GM12878 (cell line): ENCODE data around the gene OSGIN1. TPM values are rescaled to one million over a fixed set of nuclear protein-coding genes. Genes with fewer than 3 reads are reported as not detected.

ENCODE experiments used
- ATAC-seq: fragments of 200-7000 bp; cut with Tn5 transposase; 3 replicates; pipeline ENCODE4 v1.9.1; 2020; ENCODE audit warnings: mild to moderate bottlenecking, moderate library complexity
- BruUV-seq: library from RNA; stranded (reverse); fragments of 400-500 nt; replicated peaks from 2 replicates; lab custom pipeline; 2021; lab: Mats Ljungman, UMichigan
- CTCF ChIA-PET: fragments of 300-600 bp; sonication (Branson Sonifier 250); formaldehyde crosslinking; extraction: SDS; loops from one replicate; lab custom pipeline; 2021; ENCODE audit warnings: inconsistent platforms; lab: Yijun Ruan, JAX
- POLR2A ChIA-PET: fragments of 350-600 bp; formaldehyde crosslinking; extraction: SDS; loops from one replicate; lab custom pipeline; 2021; ENCODE audit warnings: inconsistent platforms; lab: Charles Lee
- RAD21 ChIA-PET: fragments of 300-600 bp; sonication (Branson Sonifier 250); formaldehyde crosslinking; loops from one replicate; lab custom pipeline; 2023; ENCODE audit warnings: antibody characterized with exemption; ENCODE audit not compliant: unreplicated experiment; lab: Charles Lee
- SMC1A ChIA-PET: fragments of 300-600 bp; sonication (Branson Sonifier 250); formaldehyde crosslinking; loops from one replicate; lab custom pipeline; 2023; ENCODE audit not compliant: unreplicated experiment, uncharacterized antibody; lab: Charles Lee
- DNase-seq: peaks from one replicate; pipeline ENCODE4 v3.0.0-alpha.2; 2011; ENCODE audit warnings: low read depth, low spot score
- FAIRE-seq: peaks from 3 replicates; lab custom pipeline; 2011; peaks lifted over from hg19 to GRCh38; lab: Jason Lieb, UNC
- H2AFZ ChIP-seq: 2 replicates; pipeline ENCODE4 v1.6.0; 2011; ENCODE audit warnings: low read depth, low read length, control low read depth; ENCODE audit not compliant: control insufficient read depth
- H3K27ac ChIP-seq: 2 replicates; pipeline ENCODE4 v1.5.1; 2011; ENCODE audit warnings: control low read depth; ENCODE audit not compliant: control insufficient read depth, insufficient read depth
- H3K27me3 ChIP-seq, 2 experiments: replicated peaks in 1 of 2; 2 replicates each; pipeline versions ENCODE4 v1.6.0 to v1.6.1; 2011; ENCODE audit warnings: low read length in 1 of 2; ENCODE audit not compliant: control insufficient read depth in 2 of 2, insufficient read depth in 2 of 2
- H3K36me3 ChIP-seq, 2 experiments: 2 replicates each; pipeline ENCODE4 v1.5.1; 2011; ENCODE audit warnings: low read length in 1 of 2; ENCODE audit not compliant: control insufficient read depth in 2 of 2, insufficient read depth in 2 of 2
- H3K4me1 ChIP-seq: 2 replicates; pipeline ENCODE4 v1.6.1; 2011; ENCODE audit warnings: mild to moderate bottlenecking, low read length, moderate library complexity, mixed read lengths; ENCODE audit not compliant: control insufficient read depth, insufficient read depth
- H3K4me2 ChIP-seq: 2 replicates; pipeline ENCODE4 v1.6.0; 2011; ENCODE audit warnings: control low read depth; ENCODE audit not compliant: control insufficient read depth, insufficient read depth
- H3K4me3 ChIP-seq: fragments of 200-600 bp; sonication (generic); 2 replicates; pipeline ENCODE4 v1.5.1; 2016
- H3K79me2 ChIP-seq: 2 replicates; pipeline ENCODE4 v1.6.0; 2011; ENCODE audit warnings: low read length; ENCODE audit not compliant: control insufficient read depth, insufficient read depth
- H3K9ac ChIP-seq: 2 replicates; pipeline ENCODE4 v1.8.0; 2011; ENCODE audit warnings: low read length, control low read depth, mixed read lengths; ENCODE audit not compliant: control insufficient read depth, insufficient read depth
- H3K9me3 ChIP-seq: replicated peaks from 3 replicates; pipeline ENCODE4 v1.5.1; 2011; ENCODE audit warnings: mild to moderate bottlenecking, low read length; ENCODE audit not compliant: control insufficient read depth, insufficient read depth
- H4K20me1 ChIP-seq: 2 replicates; pipeline ENCODE4 v1.6.0; 2011; ENCODE audit not compliant: control insufficient read depth, insufficient read depth
- CHD1 ChIP-seq: IDR thresholded peaks from 2 replicates; pipeline ENCODE4 v1.6.1; 2012; ENCODE audit warnings: low read depth, low read length, improper control_type of control experiment
- CREM ChIP-seq: IDR thresholded peaks from 2 replicates; pipeline ENCODE4 v1.6.1; 2014; ENCODE audit warnings: antibody characterized with exemption, low read depth
- EED ChIP-seq: sonication (generic); IDR thresholded peaks from 2 replicates; pipeline ENCODE4 v1.6.1; 2016; ENCODE audit warnings: antibody characterized with exemption, low read depth
- GATAD2B ChIP-seq: fragments of 450-650 bp; conservative IDR thresholded peaks from 2 replicates; pipeline ENCODE4 v1.6.1; 2017; ENCODE audit warnings: low read depth, mild to moderate bottlenecking, moderate library complexity
- MTA3 ChIP-seq: IDR thresholded peaks from 2 replicates; pipeline ENCODE4 v1.6.1; 2012; ENCODE audit warnings: low read length, inconsistent platforms, borderline replicate concordance
- MYC ChIP-seq: IDR thresholded peaks from 2 replicates; pipeline ENCODE4 v1.6.1; 2011; ENCODE audit warnings: mild to moderate bottlenecking, low read length, moderate library complexity, inconsistent platforms; ENCODE audit not compliant: insufficient read depth, insufficient replicate concordance, insufficient read length, severe bottlenecking
- WGBS: methylation state at CpG from one replicate; pipeline ENCODE4 v1.1.6; 2016; ENCODE audit warnings: low lambda C conversion rate; ENCODE audit not compliant: insufficient replicate concordance, insufficient coverage; ENCODE audit errors: missing lambda C conversion rate; 5-methylcytosine and 5-hydroxymethylcytosine counted together
- in situ Hi-C: fragments of 300-500 bp; cut with MboI; formaldehyde crosslinking; loops from 9 replicates; pipeline ENCODE4 v1.14.3; 2018; ENCODE audit warnings: mixed read lengths
- intact Hi-C: fragments of 100-400 bp; cut with micrococcal nuclease; formaldehyde crosslinking; loops from one replicate; pipeline ENCODE4 v1.14.2; 2022; ENCODE audit not compliant: unreplicated experiment
- polyA plus RNA-seq, 11 experiments: library from polyadenylated mRNA; depleted of rRNA in 4 of 11; unstranded in 6 of 11; stranded (reverse) in 5 of 11; fragments of >200 nt; fragmentation: Nextera tagmentation in 4 of 11; fragmentation: Illumina TruSeq in 1 of 11; extraction: Ambion mirVana in 4 of 11; extraction: Trizol in 1 of 11; gene quantifications; 1 replicate in 1 of 11; 2 replicates in 10 of 11; pipeline versions ENCODE4 v1.2.1 to v1.2.3, GENCODE V29; 2011 to 2016; ENCODE audit warnings: inconsistent platforms in 2 of 11, missing spikeins in 2 of 11, low read depth in 1 of 11
- total RNA-seq, 4 experiments: library from RNA; depleted of rRNA in 3 of 4; stranded (reverse); fragments of >200 nt in 3 of 4; fragmentation: Illumina TruSeq in 1 of 4; extraction: Trizol in 1 of 4; gene quantifications; 2 replicates each; pipeline versions ENCODE4 v1.2.1 to v1.2.3, GENCODE V29; 2013 to 2021
- TF ChIP-seq, protein P1 (sequence below): IDR thresholded peaks from 2 replicates; pipeline ENCODE4 v1.6.1; 2011; ENCODE audit warnings: borderline replicate concordance, low read depth, mild to moderate bottlenecking, moderate library complexity, low read length; ENCODE audit not compliant: insufficient read depth, poor library complexity, severe bottlenecking

Gene OSGIN1
- total and polyA plus RNA-seq, 10 of the 15 experiments (the other 5 are each of a cell fraction or from before 2014, with no cell fraction given): 0.06 to 0.18 (median 0.13) TPM; not detected in 5

DNA sequence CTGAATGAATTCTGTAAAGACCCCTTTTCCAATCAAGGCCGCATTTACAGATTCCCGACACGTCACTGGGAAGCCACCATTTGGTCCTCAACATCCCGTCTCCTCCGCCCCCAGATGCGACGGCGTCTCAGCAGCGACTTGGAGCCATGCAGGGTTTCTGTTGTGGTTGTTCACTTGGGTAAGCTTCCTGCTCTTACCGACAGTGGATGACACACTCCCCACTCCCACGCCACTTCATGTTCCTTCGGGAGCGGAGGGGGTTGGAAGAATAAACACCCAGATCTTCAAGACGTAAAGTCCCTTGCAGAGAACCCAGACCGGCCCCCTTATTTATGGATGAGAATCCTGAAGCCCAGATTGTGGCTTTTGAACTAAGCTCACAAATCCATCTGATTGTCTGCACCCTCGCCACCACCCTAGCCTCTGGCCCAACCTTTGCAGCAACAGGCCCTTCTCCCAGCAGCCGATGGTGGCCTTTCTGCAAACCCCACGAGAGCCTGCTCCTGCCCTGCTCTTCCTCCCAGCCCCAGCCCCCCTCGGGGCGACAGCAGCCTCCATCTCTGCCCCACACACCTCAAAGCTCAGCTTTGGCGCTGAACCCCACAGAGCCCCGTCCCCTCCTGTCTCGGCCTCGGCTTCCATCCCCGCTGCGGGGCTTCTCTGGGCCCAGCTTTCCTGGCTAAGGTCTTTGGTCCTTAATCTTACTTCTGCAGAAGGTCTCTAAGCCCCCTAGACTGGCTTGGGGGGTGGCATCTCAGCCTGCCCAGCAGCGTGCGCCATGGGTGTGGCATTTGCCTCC is 19.0 kb upstream of the OSGIN1 start:
- H2AFZ ChIP-seq: no peak overlapping the region
- WGBS: 72% methylated on average over 28 of the region's 28 CpGs
- ATAC-seq: no peak
- no peak overlapping the region for H3K27ac ChIP-seq
- H3K9ac ChIP-seq: no peak overlapping the region
- in situ Hi-C loops: no loop called here
- POLR2A ChIA-PET: no interaction called here
- FAIRE-seq: no peak
- no peaks in the 10 kb centered on the region for H3K79me2 ChIP-seq
- H3K4me2 ChIP-seq: no peak overlapping the region
- H4K20me1 ChIP-seq: no peaks in the 10 kb centered on the region
- H3K27me3 ChIP-seq: no peaks in the 10 kb centered on the region
- H3K4me1 ChIP-seq: no peaks in the 10 kb centered on the region
- intact Hi-C loops: no loop called here
- CTCF ChIA-PET: interaction anchor here (0.9 kb wide), 1 partner anchor 20 kb away, joined by 4 read pairs; the partner anchor contains the start of gene OSGIN1
- TF ChIP-seq EED (no peak), CHD1 (no peak), CREM (no peak), MTA3 (no peak), GATAD2B (no peak), MYC (no peak)
- TF ChIP-seq, protein P1, sequence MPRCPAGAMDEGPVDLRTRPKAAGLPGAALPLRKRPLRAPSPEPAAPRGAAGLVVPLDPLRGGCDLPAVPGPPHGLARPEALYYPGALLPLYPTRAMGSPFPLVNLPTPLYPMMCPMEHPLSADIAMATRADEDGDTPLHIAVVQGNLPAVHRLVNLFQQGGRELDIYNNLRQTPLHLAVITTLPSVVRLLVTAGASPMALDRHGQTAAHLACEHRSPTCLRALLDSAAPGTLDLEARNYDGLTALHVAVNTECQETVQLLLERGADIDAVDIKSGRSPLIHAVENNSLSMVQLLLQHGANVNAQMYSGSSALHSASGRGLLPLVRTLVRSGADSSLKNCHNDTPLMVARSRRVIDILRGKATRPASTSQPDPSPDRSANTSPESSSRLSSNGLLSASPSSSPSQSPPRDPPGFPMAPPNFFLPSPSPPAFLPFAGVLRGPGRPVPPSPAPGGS: no peak
- BruUV-seq: no TSS peak
- H3K9me3 ChIP-seq: no peaks in the 10 kb centered on the region
- H3K4me3 ChIP-seq: no peak overlapping the region
- RAD21 ChIA-PET: no interaction called here
- no peaks in the 10 kb centered on the region for H3K36me3 ChIP-seq
- SMC1A ChIA-PET: no interaction called here
- no peak for DNase-seq
